Endodermal cell (in vitro differentiated cells): ENCODE measurements around the gene LRP10. TPM values are rescaled to one million over a fixed set of nuclear protein-coding genes. Genes with fewer than 3 reads are reported as not detected.

ENCODE experiments used
- DNase-seq: peaks from one replicate; pipeline ENCODE4 v3.0.0-alpha.2; 2017
- H3K27ac ChIP-seq: 2 replicates; pipeline ENCODE4 v1.5.1; 2013; ENCODE audit warnings: mild to moderate bottlenecking, low read depth, low read length, moderate library complexity
- H3K27me3 ChIP-seq: 2 replicates; pipeline ENCODE4 v1.6.1; 2013; ENCODE audit warnings: mild to moderate bottlenecking, low read length, moderate library complexity; ENCODE audit not compliant: insufficient read depth, control insufficient read depth, poor library complexity, severe bottlenecking
- H3K36me3 ChIP-seq: 2 replicates; pipeline ENCODE4 v1.7.0; 2013; ENCODE audit warnings: mild to moderate bottlenecking, low read length, moderate library complexity; ENCODE audit not compliant: control insufficient read depth, insufficient read depth
- H3K4me1 ChIP-seq: one replicate; pipeline ENCODE4 v1.7.0; 2013; ENCODE audit warnings: low read length; ENCODE audit not compliant: control insufficient read depth, insufficient read depth
- H3K4me3 ChIP-seq: 2 replicates; pipeline ENCODE4 v1.5.1; 2013; ENCODE audit warnings: mild to moderate bottlenecking, low read length, moderate library complexity
- H3K9ac ChIP-seq: 2 replicates; pipeline ENCODE4 v1.6.1; 2013; ENCODE audit warnings: mild to moderate bottlenecking, low read length, moderate library complexity; ENCODE audit not compliant: poor library complexity, severe bottlenecking; ENCODE audit errors: extremely low read depth
- H3K9me3 ChIP-seq: 2 replicates; pipeline ENCODE4 v1.6.1; 2013; ENCODE audit warnings: mild to moderate bottlenecking, low read length, moderate library complexity; ENCODE audit not compliant: control insufficient read depth
- H3K27ac Mint-ChIP-seq: 2 replicates; pipeline ENCODE4 v1.8.0; 2020; ENCODE audit warnings: mixed read lengths
- H3K27me3 Mint-ChIP-seq: 2 replicates; pipeline ENCODE4 v1.8.0; 2021; ENCODE audit warnings: mild to moderate bottlenecking, mixed read lengths; ENCODE audit not compliant: insufficient read depth
- H3K36me3 Mint-ChIP-seq: 2 replicates; pipeline ENCODE4 v1.8.0; 2020; ENCODE audit warnings: low read depth, mixed read lengths
- H3K4me1 Mint-ChIP-seq: 2 replicates; pipeline ENCODE4 v1.8.0; 2020; ENCODE audit warnings: mixed read lengths
- H3K4me3 Mint-ChIP-seq: 2 replicates; pipeline ENCODE4 v1.8.0; 2020; ENCODE audit warnings: mild to moderate bottlenecking, moderate library complexity, mixed read lengths
- H3K9me3 Mint-ChIP-seq: 2 replicates; pipeline ENCODE4 v1.8.0; 2020; ENCODE audit warnings: mild to moderate bottlenecking, mixed read lengths
- CTCF ChIP-seq: fragments of 200-600 bp; sonication (generic); conservative IDR thresholded peaks from 2 replicates; pipeline ENCODE4 v1.5.0; 2021; ENCODE audit warnings: antibody characterized with exemption, mild to moderate bottlenecking
- WGBS, 2 experiments: methylation state at CpG; one replicate each; pipeline versions ENCODE4 v1.1.5 to v1.1.7; 2013; ENCODE audit warnings: missing lambda C conversion rate in 2 of 2, mixed read lengths in 1 of 2; ENCODE audit not compliant: insufficient coverage in 1 of 2, insufficient read length in 1 of 2; 5-methylcytosine and 5-hydroxymethylcytosine counted together
- total RNA-seq, 2 donors: library from RNA; stranded (reverse); fragmentation: NEBNext Ultra II Directional in 1 of 2; extraction: Animal tissue kit (Norgen Biotek cat#: 25700) in 1 of 2; gene quantifications; 2 replicates in 1 of 2; 3 replicates in 1 of 2; pipeline ENCODE4 v1.2.1, GENCODE V29; 2021

The LRP10 gene
- total RNA-seq, 2 donors from 2014 or later = 28.9 to 41.5 TPM

DNA sequence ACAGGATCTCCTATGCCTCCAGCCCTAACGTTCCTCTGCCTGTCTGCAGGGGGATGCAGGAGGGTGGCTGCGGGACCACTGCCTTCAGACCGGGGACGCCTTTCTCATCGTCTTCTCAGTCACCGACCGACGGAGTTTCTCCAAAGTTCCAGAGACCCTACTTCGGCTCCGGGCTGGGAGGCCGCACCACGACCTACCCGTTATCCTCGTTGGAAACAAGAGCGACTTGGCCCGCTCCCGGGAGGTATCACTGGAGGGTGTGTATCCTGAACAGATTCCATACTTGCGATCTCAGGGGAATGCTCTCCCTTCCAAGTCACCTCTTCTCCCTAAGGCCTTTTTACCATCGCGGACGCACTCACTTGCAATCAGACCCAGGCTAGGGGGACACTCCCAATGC, 14.4 kb downstream of the LRP10 start:
- H3K4me1 ChIP-seq = peaks cover 22% of the 10 kb centered on the region
- peaks cover 26% of the 10 kb centered on the region for H3K27me3 Mint-ChIP-seq
- H3K4me1 Mint-ChIP-seq = peaks cover 30% of the 10 kb centered on the region
- TF ChIP-seq CTCF = no peak
- peak overlapping the region; percentile 79 for H3K27ac Mint-ChIP-seq
- H3K27me3 ChIP-seq = peaks cover 4% of the 10 kb centered on the region
- no peak overlapping the region for H3K9ac ChIP-seq
- peak overlapping the region; percentile 80 for H3K4me3 Mint-ChIP-seq
- no peaks in the 10 kb centered on the region for H3K36me3 ChIP-seq
- H3K36me3 Mint-ChIP-seq = peaks cover 3% of the 10 kb centered on the region
- H3K4me3 ChIP-seq = peak overlapping the region; percentile 93
- no peak overlapping the region for H3K27ac ChIP-seq
- no peaks in the 10 kb centered on the region for H3K9me3 ChIP-seq
- 91 to 95% methylated on average over 21 of the region's 21 CpGs for WGBS, 2 experiments
- H3K9me3 Mint-ChIP-seq = peaks cover 2% of the 10 kb centered on the region
- DNase-seq = no peak

GRCh38 chr14:22886500-22887259, 15.1 kb downstream of the LRP10 start:
- H3K36me3 Mint-ChIP-seq = peaks cover 3% of the 10 kb centered on the region
- H3K27me3 Mint-ChIP-seq = peaks cover 26% of the 10 kb centered on the region
- peak overlapping the region; percentile 97 for H3K27ac ChIP-seq
- peaks cover 2% of the 10 kb centered on the region for H3K9me3 Mint-ChIP-seq
- H3K27me3 ChIP-seq = peaks cover 4% of the 10 kb centered on the region
- no peaks in the 10 kb centered on the region for H3K36me3 ChIP-seq
- H3K9me3 ChIP-seq = no peaks in the 10 kb centered on the region
- 5 to 6% methylated on average over 18 to 77 of the region's 77 CpGs for WGBS, 2 experiments
- peak overlapping the region; percentile 99 for H3K27ac Mint-ChIP-seq
- peaks cover 22% of the 10 kb centered on the region for H3K4me1 ChIP-seq
- H3K4me3 ChIP-seq = peak overlapping the region; percentile 93
- peak overlapping the region; percentile 83 for H3K9ac ChIP-seq
- H3K4me1 Mint-ChIP-seq = peaks cover 27% of the 10 kb centered on the region
- DNase-seq = peak; percentile 94
- peak overlapping the region; percentile 80 for H3K4me3 Mint-ChIP-seq
- peak; percentile 47 for TF ChIP-seq CTCF

DNA sequence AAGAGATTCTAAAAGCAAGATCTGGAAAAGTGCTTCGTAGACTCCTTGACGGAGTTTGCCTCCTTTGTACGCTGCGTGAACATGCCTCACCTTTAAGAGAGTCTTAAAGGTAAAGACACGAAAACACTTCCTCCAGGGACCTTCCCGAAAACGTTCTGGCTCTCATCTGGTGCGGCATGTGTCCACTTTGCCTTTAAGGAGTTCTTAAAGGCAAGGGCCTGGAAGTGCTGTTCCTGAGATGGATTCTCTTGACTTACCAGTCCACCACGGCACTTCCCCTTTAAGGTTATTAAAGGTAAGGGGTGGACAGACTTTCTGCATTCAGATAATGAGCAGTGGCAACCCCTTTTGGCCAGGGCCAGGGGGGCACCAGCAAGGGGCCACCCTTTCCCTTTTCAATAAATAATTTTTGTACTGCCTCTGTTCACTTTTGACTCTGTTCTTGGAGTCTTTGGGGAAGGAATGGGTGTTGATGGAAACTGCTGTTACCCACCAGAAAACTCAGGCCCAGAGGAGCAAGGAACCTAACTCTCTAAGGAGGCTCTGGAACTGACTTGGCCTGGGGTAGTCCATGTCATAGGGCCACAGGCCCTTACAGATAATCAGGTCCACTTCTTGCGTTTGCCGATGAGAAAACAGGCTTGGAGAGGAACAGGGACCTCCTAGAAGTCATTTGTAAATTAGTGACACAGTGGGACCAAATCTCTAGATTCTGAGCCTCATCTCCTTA, 15.9 kb downstream of the LRP10 start:
- Mint-ChIP-seq H3K4me1 (peaks cover 19% of the 10 kb centered on the region), H3K27me3 (peaks cover 26% of the 10 kb centered on the region), H3K9me3 (peaks cover 2% of the 10 kb centered on the region), H3K36me3 (peaks cover 3% of the 10 kb centered on the region), H3K27ac (peak overlapping the region; percentile 99), H3K4me3 (peak overlapping the region; percentile 80)
- H3K36me3 ChIP-seq = no peaks in the 10 kb centered on the region
- H3K27ac ChIP-seq = peak overlapping the region; percentile 97
- peak overlapping the region; percentile 93 for H3K4me3 ChIP-seq
- no peak for TF ChIP-seq CTCF
- H3K9ac ChIP-seq = peak overlapping the region; percentile 83
- peaks cover 4% of the 10 kb centered on the region for H3K27me3 ChIP-seq
- 6 to 25% methylated on average over 6 to 11 of the region's 11 CpGs for WGBS, 2 experiments
- H3K4me1 ChIP-seq = peaks cover 19% of the 10 kb centered on the region
- H3K9me3 ChIP-seq = no peaks in the 10 kb centered on the region
- DNase-seq = peak; percentile 89
